ENCODE measurements around the gene TECTA.

The TECTA gene, protein sequence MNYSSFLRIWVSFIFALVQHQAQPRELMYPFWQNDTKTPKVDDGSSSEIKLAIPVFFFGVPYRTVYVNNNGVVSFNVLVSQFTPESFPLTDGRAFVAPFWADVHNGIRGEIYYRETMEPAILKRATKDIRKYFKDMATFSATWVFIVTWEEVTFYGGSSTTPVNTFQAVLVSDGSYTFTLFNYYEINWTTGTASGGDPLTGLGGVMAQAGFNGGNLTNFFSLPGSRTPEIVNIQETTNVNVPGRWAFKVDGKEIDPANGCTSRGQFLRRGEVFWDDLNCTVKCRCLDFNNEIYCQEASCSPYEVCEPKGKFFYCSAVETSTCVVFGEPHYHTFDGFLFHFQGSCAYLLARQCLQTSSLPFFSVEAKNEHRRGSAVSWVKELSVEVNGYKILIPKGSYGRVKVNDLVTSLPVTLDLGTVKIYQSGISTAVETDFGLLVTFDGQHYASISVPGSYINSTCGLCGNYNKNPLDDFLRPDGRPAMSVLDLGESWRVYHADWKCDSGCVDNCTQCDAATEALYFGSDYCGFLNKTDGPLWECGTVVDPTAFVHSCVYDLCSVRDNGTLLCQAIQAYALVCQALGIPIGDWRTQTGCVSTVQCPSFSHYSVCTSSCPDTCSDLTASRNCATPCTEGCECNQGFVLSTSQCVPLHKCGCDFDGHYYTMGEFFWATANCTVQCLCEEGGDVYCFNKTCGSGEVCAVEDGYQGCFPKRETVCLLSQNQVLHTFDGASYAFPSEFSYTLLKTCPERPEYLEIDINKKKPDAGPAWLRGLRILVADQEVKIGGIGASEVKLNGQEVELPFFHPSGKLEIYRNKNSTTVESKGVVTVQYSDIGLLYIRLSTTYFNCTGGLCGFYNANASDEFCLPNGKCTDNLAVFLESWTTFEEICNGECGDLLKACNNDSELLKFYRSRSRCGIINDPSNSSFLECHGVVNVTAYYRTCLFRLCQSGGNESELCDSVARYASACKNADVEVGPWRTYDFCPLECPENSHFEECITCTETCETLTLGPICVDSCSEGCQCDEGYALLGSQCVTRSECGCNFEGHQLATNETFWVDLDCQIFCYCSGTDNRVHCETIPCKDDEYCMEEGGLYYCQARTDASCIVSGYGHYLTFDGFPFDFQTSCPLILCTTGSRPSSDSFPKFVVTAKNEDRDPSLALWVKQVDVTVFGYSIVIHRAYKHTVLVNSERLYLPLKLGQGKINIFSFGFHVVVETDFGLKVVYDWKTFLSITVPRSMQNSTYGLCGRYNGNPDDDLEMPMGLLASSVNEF (N-terminal part only)

DNA sequence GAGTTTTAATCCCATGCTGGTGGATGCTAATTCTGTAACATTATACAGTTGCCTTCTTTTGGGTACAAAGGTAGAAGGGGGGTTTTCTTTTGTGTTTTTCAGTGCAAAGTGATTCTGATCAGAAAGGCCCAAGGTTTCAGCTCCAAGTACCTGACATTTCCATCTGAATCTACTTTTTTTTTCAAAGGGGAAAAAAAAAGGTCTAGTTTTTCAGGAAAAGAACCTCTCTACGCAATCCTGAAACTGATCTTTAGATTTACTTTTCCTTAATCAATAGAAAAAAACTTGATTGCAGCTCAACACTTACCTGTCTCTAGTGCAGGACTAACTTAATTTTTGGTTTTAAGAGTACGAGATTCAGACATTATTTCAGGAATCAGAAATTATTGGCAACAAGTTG lies at the start of gene TECTA:
Gene TECTA (plus strand): TSS at position 301 of the 400 bp plus-strand sequence. CDS start 1,423 bp downstream, outside the sequence.
- no peak for DNase-seq

DNA sequence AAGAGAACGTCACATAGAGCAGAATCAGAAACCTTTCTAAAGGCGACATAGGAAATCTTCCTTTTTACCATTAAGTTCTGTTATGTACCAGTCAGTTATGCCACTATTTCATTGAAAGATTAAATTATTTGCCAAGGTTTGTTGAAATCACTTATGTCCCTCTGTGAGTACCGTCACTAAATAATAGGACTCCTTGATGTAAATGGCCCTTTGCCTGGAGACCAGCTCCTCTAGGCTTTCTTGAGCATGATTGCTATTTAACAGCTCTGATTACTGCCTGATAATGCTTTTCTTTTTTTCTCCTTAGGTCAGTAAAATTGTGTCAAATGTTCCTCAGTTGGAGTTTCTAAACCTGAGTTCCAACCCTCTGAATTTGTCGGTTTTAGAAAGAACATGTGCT lies 47.8 kb upstream of the TECTA start:
- no peak for DNase-seq

DNA sequence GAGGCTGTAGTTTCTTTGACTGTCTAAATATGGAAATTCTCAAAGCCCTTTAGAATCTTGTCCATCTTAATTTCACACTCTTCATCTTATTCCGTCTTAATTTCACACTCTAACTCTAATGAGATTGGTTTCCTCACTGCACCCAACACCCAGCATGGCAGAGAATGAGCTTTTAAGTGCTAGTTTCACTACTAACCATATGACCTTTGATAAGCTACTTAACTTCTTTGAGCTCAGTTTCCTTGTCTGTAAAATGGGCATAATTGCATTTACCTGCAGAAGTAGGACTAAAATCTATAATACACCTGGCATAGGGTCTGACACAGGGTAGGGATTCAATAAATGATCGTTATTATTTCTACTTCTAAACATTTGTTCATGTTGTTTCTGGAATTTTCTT lies 46.8 kb upstream of the TECTA start:
- DNase-seq: no peak

DNA sequence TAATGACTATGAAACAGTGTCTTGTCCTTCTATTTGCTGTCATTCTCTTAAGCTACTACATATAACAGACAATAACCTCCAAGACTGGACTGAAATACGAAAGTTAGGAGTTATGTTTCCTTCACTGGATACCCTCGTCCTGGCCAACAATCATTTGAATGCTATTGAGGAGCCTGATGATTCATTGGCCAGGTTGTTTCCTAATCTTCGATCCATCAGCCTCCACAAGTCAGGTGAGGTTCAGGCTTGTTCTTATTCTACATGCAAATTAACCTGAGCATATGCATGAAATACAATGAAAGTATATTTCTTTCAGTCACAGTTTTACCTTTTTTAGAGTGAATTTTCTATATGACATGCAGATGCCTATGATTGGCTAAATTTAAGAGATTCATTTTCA lies 46.0 kb upstream of the TECTA start:
- no peak for DNase-seq

DNA sequence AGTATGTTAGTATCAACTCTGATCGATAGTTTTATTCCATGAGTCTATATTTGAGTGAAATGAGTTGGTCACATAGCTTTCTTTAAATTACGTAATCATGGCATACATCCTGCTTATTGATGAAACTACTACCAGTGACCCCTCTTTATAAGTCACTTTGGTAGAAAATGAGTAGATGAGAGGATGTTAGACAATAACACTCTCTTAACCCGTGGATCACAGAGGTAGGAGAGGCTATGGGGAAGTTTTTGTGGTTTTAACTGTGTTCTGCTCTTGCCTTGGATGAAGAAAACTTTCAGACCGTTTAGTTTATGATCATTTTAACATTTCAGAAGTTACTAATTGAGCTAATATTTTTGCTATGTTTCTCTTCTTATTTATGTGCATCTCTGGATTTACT lies 43.1 kb upstream of the TECTA start:
- DNase-seq: no peak

DNA sequence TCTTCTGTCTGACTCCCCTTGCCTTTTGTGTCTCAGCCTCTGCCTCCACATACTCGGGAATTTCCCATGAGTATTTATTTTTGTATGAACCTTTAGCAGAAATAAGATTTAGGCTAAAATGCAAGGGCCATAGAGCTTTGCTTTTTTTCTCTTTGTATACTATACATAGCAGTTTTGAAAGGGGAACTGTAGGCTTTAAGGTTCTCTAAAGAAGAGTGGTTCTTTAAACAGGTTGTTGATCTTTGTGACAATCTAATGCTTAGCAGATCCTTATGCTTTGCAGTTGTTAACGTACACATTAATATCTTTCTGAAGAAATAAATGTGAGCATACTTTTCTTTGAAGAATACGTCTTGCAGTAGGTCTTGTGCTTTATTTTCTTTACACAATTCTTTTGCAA lies 42.1 kb upstream of the TECTA start:
- DNase-seq: no peak

DNA sequence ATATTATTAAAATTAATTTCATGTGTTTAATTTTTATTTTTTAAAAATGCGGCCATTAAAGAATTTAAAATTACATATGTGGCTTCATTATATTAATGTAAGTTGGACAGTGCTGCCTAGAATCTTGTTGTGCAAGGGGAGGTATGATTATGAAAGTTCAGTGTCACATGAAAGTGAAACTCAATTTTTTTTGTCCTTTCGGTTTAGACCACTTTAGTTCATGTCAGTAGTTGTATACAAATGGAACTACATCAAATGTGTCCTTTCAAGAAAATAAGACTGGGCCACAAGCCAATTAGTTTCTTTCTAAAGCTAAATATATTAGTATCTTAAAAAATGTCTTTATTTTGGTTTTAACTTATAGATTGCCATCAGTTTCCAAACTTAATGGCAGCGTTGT lies 41.4 kb upstream of the TECTA start:
- DNase-seq: no peak

DNA sequence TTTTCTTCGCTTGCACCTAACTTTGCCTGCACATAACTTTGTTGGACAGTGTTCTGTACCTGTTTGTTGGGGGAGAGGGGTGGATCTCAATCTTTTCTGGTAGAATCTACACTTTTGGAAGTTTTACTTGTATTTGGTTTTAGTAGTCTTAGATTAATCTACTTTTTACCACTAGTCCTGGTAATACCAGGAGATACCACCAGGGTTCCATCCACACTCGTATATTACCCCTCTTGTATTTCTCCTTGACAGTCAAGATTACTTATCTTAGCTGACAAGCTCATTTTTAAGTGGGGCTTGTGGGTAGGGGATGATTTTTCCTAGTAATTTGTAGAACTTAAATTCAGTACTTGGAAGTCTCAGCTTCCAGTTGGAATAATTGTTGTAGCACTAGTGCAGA lies 37.3 kb upstream of the TECTA start:
- DNase-seq: no peak

DNA sequence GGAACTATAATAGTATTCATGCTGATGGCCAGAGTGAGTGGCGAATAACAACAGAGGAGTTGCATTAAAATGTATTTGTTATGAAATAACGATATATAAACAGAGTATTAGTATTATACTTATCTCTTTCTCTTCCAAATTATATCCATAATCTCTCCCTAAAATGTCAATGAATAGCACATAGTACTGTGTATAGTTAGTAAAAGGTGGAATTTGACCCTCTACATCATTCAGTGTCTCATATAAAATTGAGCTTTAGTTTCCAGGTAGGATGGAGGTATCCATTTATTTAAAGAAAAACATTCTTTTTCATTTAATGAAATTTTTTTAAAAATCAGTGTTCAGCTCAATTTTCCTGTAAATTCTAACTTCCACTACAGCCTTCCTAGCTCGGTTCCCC lies 34.4 kb upstream of the TECTA start:
- no peak for DNase-seq

DNA sequence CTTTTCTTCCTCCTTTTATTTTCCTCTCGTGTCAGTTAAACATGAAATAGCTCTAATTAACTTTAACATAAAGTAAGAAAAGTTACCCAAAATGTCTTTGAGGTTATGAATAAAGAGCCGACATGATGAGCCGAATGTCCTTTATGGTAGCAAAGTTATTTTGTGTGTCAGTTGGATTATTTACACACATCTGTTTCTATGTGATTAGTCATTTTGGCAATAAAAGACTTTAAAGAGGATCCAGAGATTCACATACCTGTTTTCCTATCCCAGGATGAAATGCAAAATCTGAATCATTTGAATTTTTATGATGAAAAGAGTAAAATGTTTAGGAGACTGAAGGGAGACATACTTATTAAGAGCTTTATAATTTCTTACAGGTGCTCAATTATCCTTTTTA lies 34.0 kb upstream of the TECTA start:
- no peak for DNase-seq

DNA sequence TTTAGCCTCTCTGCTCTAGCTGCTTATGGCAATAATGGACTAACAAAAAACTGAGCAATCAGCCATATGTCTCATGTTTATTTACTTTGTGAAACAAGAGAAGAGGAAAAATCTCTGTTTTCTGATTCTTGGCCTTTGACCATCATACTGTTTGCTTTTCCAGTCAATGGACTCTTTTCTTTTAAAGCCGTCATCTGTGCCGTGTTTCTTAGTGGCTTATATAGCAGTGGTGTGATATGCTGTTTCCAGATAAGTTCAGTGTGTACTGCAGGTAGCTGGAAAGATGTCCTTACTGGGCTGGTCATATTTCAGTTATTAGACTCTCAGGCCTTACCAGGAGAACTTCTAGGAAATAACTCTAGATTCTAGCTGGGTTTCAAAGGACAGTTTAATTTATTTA lies 33.6 kb upstream of the TECTA start:
- no peak for DNase-seq

DNA sequence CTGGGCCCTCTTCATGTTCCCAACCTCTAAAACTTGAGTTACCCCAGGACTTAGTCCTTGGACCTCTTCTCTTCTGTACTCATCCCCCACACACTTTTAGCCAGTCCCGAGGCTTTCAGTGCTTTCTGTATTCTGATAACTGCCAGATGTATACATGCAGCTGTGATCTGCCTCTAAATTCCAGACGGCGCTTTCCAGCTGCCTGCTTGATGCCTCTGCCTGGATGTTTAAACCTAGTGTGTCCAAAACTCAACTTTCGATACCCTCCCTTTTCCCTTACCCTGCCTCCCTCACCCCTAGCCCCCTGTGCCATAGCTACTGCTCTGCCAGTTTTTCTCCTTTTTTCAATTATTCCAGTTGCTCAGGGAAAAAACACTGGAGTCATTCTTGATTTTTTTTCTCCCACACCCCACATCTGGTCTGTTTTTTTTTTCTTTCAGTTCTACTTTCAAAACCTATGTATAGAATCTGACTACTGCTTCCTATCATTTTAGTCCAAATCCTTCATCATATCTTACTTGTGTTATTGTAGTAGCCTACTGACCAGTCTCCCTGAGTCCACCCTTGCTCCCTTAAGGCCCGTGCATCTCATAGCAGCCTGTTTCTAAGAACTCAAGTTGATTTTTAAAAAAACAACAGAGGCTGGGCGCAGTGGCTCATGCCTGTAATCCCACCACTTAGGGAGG lies 32.9 kb upstream of the TECTA start:
- no peak for DNase-seq

DNA sequence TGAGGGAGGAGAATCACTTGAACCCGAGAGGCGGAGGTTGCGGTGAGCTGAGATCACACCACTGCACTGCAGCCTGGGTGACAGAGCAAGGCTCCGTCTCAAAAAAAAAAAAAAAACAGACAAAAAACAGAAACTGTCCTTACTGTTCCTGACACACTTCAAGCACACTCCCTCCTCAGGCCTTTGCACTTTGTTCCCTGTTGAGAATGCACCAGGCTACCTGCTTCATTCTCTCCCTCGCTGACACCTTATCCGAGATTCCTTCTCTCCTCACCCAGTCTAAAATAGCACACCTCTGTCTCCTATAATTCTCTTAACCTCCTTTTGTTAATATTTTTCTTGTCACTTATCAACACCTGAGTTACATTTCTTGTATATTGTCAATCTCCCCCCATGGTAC lies 32.3 kb upstream of the TECTA start:
- no peak for DNase-seq

DNA sequence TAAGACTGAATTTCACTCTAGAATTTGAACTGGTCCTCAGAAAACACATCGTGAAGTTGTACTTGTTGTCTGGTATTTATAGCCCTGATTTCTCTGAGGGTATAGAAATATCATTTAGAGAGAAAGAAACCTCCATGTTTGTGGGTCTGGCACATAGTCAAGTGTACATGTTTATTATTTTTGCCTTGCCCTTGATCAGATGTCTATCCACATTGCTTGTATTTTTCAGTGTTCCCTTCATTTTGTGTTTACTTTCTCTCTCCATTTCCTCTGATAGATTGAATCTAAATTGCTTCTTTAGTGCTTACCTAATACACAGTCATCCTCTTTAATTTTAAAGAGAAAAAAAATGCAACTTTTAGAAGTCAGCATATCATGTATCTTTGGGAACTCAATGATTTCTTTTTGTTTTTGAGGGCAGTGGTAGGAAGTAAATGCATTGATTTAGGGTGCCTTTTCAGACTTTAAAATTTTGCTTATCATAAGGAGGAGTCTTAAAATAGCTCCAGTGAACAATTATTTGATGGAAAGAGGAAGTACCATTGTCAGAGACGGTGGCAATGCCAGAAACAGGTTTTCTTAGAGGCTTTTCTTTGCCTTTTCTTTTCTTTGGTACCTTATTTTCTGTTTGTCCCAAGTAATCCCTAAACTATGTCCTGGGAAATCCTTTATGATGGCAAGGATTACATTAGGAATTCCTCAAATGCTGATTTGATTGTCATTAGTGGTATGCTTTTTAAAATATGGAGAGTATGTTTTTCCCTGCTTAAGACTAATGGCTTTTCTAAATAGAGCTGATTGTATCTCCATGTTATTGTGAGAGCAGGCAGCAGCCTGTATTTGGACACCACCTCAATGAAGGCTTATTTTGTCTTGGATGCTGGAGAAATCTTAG lies 29.8 kb upstream of the TECTA start:
- no peak for DNase-seq

DNA sequence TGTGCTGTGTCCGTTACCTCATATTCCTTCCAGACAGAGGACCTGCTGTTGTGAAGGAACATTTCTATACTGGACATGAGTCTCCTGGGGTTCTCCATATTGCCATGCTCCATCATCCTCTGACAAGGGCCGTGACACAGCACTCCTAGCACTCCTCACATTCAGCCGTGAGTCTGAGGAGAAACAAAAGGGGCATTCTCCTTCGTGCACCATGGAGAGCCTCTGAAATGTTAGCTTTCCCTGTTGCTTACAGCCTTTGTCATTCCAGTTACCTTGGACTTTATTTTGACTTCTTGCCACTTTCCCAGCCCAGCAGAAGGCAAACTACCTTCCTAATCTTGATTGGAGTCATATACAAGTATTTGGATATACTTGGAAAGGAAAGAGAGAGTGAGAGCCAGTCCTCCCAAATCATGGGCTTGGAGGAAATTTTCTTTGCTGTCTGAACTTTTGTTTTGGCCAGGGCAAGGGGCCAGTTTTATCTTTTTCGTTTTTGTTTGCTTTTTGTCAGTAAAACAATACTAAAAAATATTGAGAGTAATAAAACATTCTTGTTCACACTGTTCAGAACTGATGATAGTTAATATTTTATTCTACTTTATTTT lies 29.1 kb upstream of the TECTA start:
- DNase-seq: no peak

DNA sequence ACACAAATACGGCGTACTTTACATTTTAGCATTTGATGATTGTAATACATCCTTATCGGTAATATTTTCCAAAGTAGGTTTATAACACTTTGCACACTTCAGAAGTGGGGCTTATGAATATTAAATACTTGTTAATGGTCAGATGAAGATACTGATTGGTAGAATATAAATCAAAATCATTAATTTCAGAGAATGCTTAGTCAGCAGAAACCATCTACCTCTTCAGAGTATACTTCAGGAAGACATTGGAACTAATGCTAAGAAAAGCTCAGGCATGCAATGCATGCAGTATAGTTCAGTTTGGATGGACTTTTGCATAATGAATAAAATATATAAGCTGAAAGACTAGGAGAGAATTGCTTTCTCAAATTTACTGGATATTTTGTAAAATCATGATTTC lies 19.7 kb upstream of the TECTA start:
- DNase-seq: no peak

DNA sequence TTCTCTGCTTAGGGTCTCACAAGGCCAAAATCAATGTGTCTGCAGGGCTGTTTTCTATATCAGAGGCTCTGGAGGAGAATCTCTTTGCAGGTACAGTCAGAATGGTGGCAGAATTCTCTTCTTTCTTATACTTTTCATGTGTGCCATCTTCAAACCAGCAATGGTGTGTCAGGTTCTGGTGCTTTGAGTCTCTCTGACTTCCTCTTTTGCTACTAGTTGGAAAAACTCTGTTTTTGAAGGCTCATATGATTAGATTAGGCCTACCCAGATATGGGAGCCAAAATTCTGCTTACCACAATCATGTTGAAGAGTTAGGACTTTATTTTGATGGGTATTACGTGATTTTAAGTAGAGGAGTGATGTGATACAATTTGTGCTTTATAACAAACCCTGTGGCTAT lies 18.8 kb upstream of the TECTA start:
- DNase-seq: no peak

DNA sequence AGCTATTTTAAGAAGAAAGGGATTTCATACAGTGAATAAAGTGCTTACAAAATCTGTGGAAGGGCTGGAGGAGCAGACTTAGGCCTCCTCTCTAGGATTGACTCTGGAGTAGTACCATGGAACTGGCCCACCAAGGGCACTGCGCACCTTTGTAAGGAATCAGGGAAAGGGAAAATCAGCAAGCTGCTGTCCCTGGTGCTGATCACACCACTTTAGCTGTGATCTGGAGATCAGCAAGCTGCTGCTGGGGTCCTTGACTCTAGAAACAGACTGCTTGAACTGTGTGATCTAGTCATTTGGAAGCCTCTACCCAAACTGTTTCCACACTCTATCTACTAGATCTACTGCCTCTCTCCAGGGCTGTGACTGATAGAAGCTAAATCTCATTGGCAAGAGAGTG lies 18.4 kb upstream of the TECTA start:
- DNase-seq: no peak

DNA sequence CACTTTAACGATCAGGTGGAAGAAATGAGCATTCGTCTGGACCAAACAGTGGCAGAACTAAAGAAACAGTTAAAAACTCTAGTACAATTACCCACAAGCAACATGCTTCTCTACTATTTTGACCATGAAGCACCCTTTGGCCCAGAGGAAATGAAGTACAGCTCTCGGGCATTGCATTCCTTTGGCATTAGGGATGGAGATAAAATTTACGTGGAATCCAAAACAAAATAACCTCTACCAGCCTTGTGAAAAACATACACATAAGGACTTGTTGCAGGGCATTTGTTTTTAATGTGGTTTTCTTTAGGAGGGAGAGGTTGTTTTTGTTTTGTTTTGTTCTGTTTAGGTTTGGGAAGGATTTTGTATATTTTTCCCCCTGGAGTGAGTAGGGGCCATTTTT lies 14.2 kb upstream of the TECTA start:
- no peak for DNase-seq

DNA sequence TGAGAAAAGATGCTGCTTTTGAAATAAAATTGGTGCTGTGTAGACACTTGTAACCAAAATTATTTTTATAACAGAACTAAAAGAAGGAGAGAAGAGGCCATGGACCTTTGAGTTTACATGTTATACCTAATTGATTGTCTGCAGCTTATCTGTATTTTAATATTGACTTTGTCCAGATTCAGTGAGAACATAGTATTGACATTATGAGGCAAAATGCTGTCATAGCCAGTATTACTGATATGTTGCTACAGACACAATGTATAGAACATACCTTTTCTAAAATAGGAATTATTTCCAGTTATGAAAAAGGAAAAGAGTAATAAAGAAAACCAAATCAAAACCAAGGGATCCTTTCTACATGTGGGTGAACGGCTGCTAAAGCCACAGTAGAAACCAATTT lies 11.5 kb upstream of the TECTA start:
- no peak for DNase-seq

DNA sequence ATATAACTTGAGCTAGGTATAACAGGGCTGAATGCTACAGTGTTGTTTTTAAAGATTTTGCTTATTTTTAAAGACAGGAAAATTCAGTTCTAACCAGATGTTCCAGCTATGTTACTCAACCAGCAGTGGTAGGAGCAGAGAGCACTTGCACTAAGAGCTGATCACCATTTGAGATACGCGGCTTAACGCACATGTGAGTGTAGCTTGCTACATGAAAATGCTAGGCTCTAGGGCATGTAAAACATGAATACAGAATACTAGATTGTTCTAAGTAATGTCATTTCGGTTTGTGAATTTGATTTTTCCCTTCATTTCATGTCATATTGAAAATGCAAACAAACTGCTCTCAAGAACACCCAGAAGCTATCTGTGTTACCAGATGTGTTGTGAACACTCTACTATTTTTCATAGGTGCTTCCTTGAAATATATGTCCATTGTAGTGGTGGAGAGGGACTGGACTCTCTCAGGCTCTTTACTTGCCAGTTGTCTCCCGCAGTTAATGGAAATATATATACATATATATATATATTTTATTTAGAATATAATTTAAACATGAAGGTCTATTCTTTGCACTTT lies 10.8 kb upstream of the TECTA start:
- DNase-seq: no peak

Data from stimulated activated CD4-positive, alpha-beta T cell treated with anti-CD3 and anti-CD28 coated beads, Interleukin-15, amount 100 ng/mL, for 24 hours (primary cell).